SK-N-MC (cell line): ENCODE results near the gene CACNB1.

Experiments
- DNase-seq: peaks from one replicate; pipeline ENCODE4 v3.0.0-alpha.2; 2011; ENCODE audit warnings: low read depth, low spot score
- H3K27ac ChIP-seq: fragments of 200-600 bp; sonication (generic); 2 replicates; pipeline ENCODE4 v1.5.1; 2016; ENCODE audit warnings: mixed run types
- H3K36me3 ChIP-seq: fragments of 200-600 bp; sonication (generic); 2 replicates; pipeline ENCODE4 v1.6.1; 2017; ENCODE audit warnings: antibody characterized with exemption, low read length, mixed read lengths; ENCODE audit not compliant: insufficient read depth
- H3K4me3 ChIP-seq: fragments of 200-600 bp; sonication (generic); 2 replicates; pipeline ENCODE4 v1.5.1; 2016
- H3K9ac ChIP-seq: fragments of 200-600 bp; sonication (generic); 2 replicates; pipeline ENCODE4 v1.8.0; 2017; ENCODE audit warnings: mixed run types, mixed read lengths; ENCODE audit not compliant: insufficient read length
- H3K9me3 ChIP-seq: fragments of 200-600 bp; sonication (generic); 2 replicates; pipeline ENCODE4 v1.6.1; 2017; ENCODE audit warnings: low read depth, mild to moderate bottlenecking, antibody characterized with exemption, low read length, moderate library complexity, mixed read lengths
- EZH2 ChIP-seq: fragments of 200-600 bp; sonication (generic); IDR thresholded peaks from one replicate; pipeline ENCODE4 v1.6.1; 2017; ENCODE audit warnings: antibody characterized with exemption
- FOXP2 ChIP-seq: optimal IDR thresholded peaks from 2 replicates; pipeline ENCODE3; 2011; ENCODE audit warnings: mild to moderate bottlenecking, moderate library complexity; ENCODE audit not compliant: insufficient read depth; ENCODE audit errors: extremely low read length, control extremely low read depth
- POLR2AphosphoS5 ChIP-seq: IDR thresholded peaks from 2 replicates; pipeline ENCODE4 v1.6.1; 2012; ENCODE audit warnings: mild to moderate bottlenecking, low read depth, low read length, borderline replicate concordance

Gene CACNB1

GRCh38 chr17:39145143-39145542 is 52.3 kb downstream of the CACNB1 start:
- no peak overlapping the region for H3K4me3 ChIP-seq
- no peak overlapping the region for H3K9ac ChIP-seq
- TF ChIP-seq POLR2AphosphoS5 (no peak), EZH2 (no peak), FOXP2 (no peak)
- no peaks in the 10 kb centered on the region for H3K9me3 ChIP-seq
- no peaks in the 10 kb centered on the region for H3K36me3 ChIP-seq
- H3K27ac ChIP-seq, result no peak overlapping the region
- no peak for DNase-seq

- Histone ChIP-seq H3K9ac (no peak overlapping the region), H3K4me3 (no peak overlapping the region), H3K9me3 (no peaks in the 10 kb centered on the region), H3K36me3 (no peaks in the 10 kb centered on the region), H3K27ac (no peak overlapping the region)
- DNase-seq, result no peak
- TF ChIP-seq FOXP2 (no peak), EZH2 (no peak), POLR2AphosphoS5 (no peak)
These were observed 53.0 kb downstream of the CACNB1 start for GRCh38 chr17:39144416-39144840.

- DNase-seq, result no peak
- Histone ChIP-seq H3K9ac (no peak overlapping the region), H3K9me3 (no peaks in the 10 kb centered on the region), H3K36me3 (no peaks in the 10 kb centered on the region), H3K27ac (no peak overlapping the region), H3K4me3 (no peak overlapping the region)
- TF ChIP-seq EZH2 (no peak), FOXP2 (no peak), POLR2AphosphoS5 (no peak)
These were observed 53.8 kb downstream of the CACNB1 start for GRCh38 chr17:39143552-39144093.

- H3K4me3 ChIP-seq, result no peak overlapping the region
- H3K36me3 ChIP-seq, result no peaks in the 10 kb centered on the region
- TF ChIP-seq POLR2AphosphoS5 (no peak), EZH2 (no peak), FOXP2 (no peak)
- H3K9ac ChIP-seq, result no peak overlapping the region
- no peaks in the 10 kb centered on the region for H3K9me3 ChIP-seq
- no peak overlapping the region for H3K27ac ChIP-seq
- DNase-seq, result no peak
These were observed 55.4 kb downstream of the CACNB1 start for GRCh38 chr17:39141915-39142664.

- Histone ChIP-seq H3K9ac (no peak overlapping the region), H3K27ac (no peak overlapping the region), H3K9me3 (no peaks in the 10 kb centered on the region), H3K36me3 (no peaks in the 10 kb centered on the region), H3K4me3 (no peak overlapping the region)
- TF ChIP-seq FOXP2 (no peak), POLR2AphosphoS5 (no peak), EZH2 (no peak)
- DNase-seq, result no peak
These were observed 56.2 kb downstream of the CACNB1 start for GRCh38 chr17:39141294-39141693.

- Histone ChIP-seq H3K36me3 (no peaks in the 10 kb centered on the region), H3K4me3 (no peak overlapping the region), H3K9me3 (no peaks in the 10 kb centered on the region), H3K9ac (no peak overlapping the region), H3K27ac (no peak overlapping the region)
- DNase-seq, result no peak
- no peak for TF ChIP-seq EZH2
- no peak for TF ChIP-seq FOXP2
- no peak for TF ChIP-seq POLR2AphosphoS5
These were observed 57.9 kb downstream of the CACNB1 start for GRCh38 chr17:39139561-39139960.

- DNase-seq, result no peak
- Histone ChIP-seq H3K36me3 (no peaks in the 10 kb centered on the region), H3K9me3 (no peaks in the 10 kb centered on the region), H3K9ac (no peak overlapping the region), H3K27ac (no peak overlapping the region), H3K4me3 (no peak overlapping the region)
- no peak for TF ChIP-seq EZH2
- no peak for TF ChIP-seq POLR2AphosphoS5
- TF ChIP-seq FOXP2, result no peak
These were observed 58.3 kb downstream of the CACNB1 start for GRCh38 chr17:39139161-39139511.

- H3K27ac ChIP-seq, result peak overlapping the region; percentile 46; the same call in 1 of the 2 replicates
- DNase-seq, result no peak
- H3K9ac ChIP-seq, result no peak overlapping the region
- H3K4me3 ChIP-seq, result no peak overlapping the region
- H3K36me3 ChIP-seq, result no peaks in the 10 kb centered on the region
- TF ChIP-seq EZH2, result no peak
- TF ChIP-seq FOXP2, result no peak
- TF ChIP-seq POLR2AphosphoS5, result no peak
- no peaks in the 10 kb centered on the region for H3K9me3 ChIP-seq
These were observed 58.9 kb downstream of the CACNB1 start for GRCh38 chr17:39138431-39139160.
